Progenitor cell of endocrine pancreas (in vitro differentiated cells): Measurements from ENCODE around the gene USP40. TPM values are rescaled to one million over a fixed set of nuclear protein-coding genes. Genes with fewer than 3 reads are reported as not detected.
A peak's percentile ranks its signal among the peaks of the same experiment; 100 is the strongest.

ENCODE experiments used
- DNase-seq: peaks from one replicate; pipeline ENCODE4 v3.0.0; 2021; ENCODE audit warnings: low spot score; ENCODE audit not compliant: unreplicated experiment
- H3K27ac Mint-ChIP-seq: 2 replicates; pipeline ENCODE4 v1.8.0; 2021; ENCODE audit warnings: mild to moderate bottlenecking, moderate library complexity, mixed read lengths
- H3K27me3 Mint-ChIP-seq: 2 replicates; pipeline ENCODE4 v1.8.0; 2021; ENCODE audit warnings: mixed read lengths
- H3K36me3 Mint-ChIP-seq: 2 replicates; pipeline ENCODE4 v1.8.0; 2022; ENCODE audit warnings: mixed read lengths; ENCODE audit not compliant: insufficient read depth
- H3K4me1 Mint-ChIP-seq: 2 replicates; pipeline ENCODE4 v1.8.0; 2021; ENCODE audit warnings: low read depth, mixed read lengths
- H3K4me3 Mint-ChIP-seq: 2 replicates; pipeline ENCODE4 v1.8.0; 2021; ENCODE audit warnings: low read depth, mild to moderate bottlenecking, moderate library complexity, mixed read lengths
- H3K9me3 Mint-ChIP-seq: 2 replicates; pipeline ENCODE4 v1.8.0; 2021; ENCODE audit warnings: low read depth, mixed read lengths
- CTCF ChIP-seq: fragments of 200-600 bp; sonication (generic); IDR thresholded peaks from one replicate; pipeline ENCODE4 v1.5.0; 2021; ENCODE audit warnings: antibody characterized with exemption, mild to moderate bottlenecking; ENCODE audit not compliant: unreplicated experiment
- total RNA-seq: library from RNA; stranded (reverse); gene quantifications from 2 replicates; pipeline ENCODE4 v1.2.1, GENCODE V29; 2021

USP40 gene
- total RNA-seq, 1 donor from 2014 or later = 36.9 TPM

DNA sequence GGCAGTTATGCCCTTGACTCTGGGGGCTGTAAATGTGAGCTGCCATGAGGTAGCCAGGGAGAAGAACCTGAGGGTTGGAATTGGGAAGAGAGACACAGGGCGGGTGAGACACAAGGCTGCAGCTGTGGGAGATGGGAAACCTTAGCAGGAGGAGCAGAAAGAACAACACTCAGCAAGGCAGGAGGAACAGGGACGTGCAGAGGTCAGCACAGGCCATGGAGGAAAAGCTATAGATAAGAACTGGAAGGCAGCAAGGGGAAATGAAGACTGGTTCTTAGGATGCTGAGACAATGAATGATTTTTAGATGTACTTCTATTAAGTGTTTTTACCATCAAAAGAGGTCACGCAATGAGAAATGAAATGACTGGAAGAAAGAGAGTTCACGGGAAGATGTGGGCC is 80.2 kb downstream of the USP40 start:
- Mint-ChIP-seq H3K9me3 (no peaks in the 10 kb centered on the region), H3K27me3 (no peaks in the 10 kb centered on the region), H3K4me1 (no peaks in the 10 kb centered on the region), H3K4me3 (no peak overlapping the region), H3K27ac (peak overlapping the region; percentile 3), H3K36me3 (peaks cover 24% of the 10 kb centered on the region)
- no peak for TF ChIP-seq CTCF
- DNase-seq = no peak

- DNase-seq = no peak
- Mint-ChIP-seq H3K27ac (no peak overlapping the region), H3K27me3 (no peaks in the 10 kb centered on the region), H3K9me3 (no peaks in the 10 kb centered on the region), H3K4me1 (no peaks in the 10 kb centered on the region), H3K4me3 (no peak overlapping the region), H3K36me3 (peaks cover 22% of the 10 kb centered on the region)
- no peak for TF ChIP-seq CTCF
Observed at GRCh38 chr2:233485726-233486125, 80.9 kb downstream of the USP40 start.

DNA sequence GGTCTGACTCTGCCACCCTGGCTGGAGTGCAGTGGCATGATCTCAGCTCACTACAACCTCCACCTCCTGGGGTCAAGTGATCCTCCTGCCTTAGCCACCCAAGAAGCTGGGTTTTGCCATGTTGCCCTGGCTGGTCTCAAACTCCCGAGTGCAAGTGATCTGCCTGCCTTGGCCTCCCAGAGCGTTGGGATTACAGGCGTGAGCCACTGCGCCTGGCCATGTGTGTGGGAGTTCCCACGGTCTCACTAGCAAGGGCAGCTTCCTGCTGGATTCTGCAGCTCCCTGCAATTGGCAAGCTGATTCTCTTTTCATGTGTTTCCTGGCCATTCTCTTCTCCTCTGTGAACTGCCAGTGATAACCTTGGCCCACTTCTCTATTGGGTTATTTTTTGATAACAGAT is 84.0 kb downstream of the USP40 start:
- DNase-seq = no peak
- no peak overlapping the region for H3K27ac Mint-ChIP-seq
- no peaks in the 10 kb centered on the region for H3K4me1 Mint-ChIP-seq
- H3K9me3 Mint-ChIP-seq = no peaks in the 10 kb centered on the region
- no peak overlapping the region for H3K4me3 Mint-ChIP-seq
- peaks cover 25% of the 10 kb centered on the region for H3K36me3 Mint-ChIP-seq
- no peak for TF ChIP-seq CTCF
- no peaks in the 10 kb centered on the region for H3K27me3 Mint-ChIP-seq

- TF ChIP-seq CTCF = no peak
- H3K27ac Mint-ChIP-seq = peak overlapping the region; percentile 85
- no peaks in the 10 kb centered on the region for H3K4me1 Mint-ChIP-seq
- DNase-seq = no peak
- H3K4me3 Mint-ChIP-seq = no peak overlapping the region
- no peaks in the 10 kb centered on the region for H3K27me3 Mint-ChIP-seq
- H3K36me3 Mint-ChIP-seq = peaks cover 28% of the 10 kb centered on the region
- H3K9me3 Mint-ChIP-seq = no peaks in the 10 kb centered on the region
Observed at GRCh38 chr2:233481368-233482142, 85.0 kb downstream of the USP40 start.

GRCh38 chr2:233480490-233481202 is 85.9 kb downstream of the USP40 start:
- Mint-ChIP-seq H3K36me3 (peaks cover 28% of the 10 kb centered on the region), H3K4me3 (no peak overlapping the region), H3K4me1 (no peaks in the 10 kb centered on the region), H3K9me3 (no peaks in the 10 kb centered on the region), H3K27me3 (no peaks in the 10 kb centered on the region), H3K27ac (no peak overlapping the region)
- DNase-seq = no peak
- TF ChIP-seq CTCF = no peak
